Lower leg skin (tissue), 3 donors: ENCODE results near the gene AGPAT2.

Experiments
- POLR2A ChIP-seq, 2 donors: fragments of 450-650 bp; IDR thresholded peaks; one replicate each; pipeline ENCODE4 v1.6.1; 2016 to 2017; ENCODE audit warnings: antibody characterized with exemption in 2 of 2, mild to moderate bottlenecking in 1 of 2, moderate library complexity in 1 of 2
- TF ChIP-seq, protein P1 (sequence below), 3 donors: fragments of 450-650 bp; IDR thresholded peaks; one replicate each; pipeline ENCODE4 v1.5.1; 2016; ENCODE audit warnings: antibody characterized with exemption in 3 of 3, mild to moderate bottlenecking in 3 of 3, moderate library complexity in 2 of 3

DNA sequence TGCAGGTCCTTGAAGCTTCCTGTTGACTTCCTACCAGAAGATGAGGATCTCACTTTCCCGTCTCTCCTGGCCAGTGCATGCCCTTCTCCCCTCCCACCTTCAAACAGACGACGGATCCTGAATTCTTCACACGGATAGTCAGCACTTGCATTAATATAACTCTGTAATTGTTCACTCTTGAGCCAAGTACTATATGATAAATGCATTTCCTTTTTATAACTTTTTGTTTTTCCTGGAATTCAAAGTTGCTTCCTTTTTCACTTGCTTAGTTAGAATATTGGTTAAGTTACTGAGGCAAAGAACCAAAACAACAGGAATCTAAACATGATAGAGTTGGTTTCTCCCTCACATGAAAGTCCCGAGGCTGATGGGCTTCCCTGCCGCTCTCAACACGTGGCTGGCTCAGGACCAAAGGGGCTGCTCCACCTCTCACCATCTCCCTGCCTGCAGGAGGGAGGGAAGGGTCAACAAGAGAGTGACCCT, 44.8 kb downstream of the AGPAT2 start:
- TF ChIP-seq POLR2A (IDR thresholded peaks at IDR 0.05), result no peak
- TF ChIP-seq, protein P1, sequence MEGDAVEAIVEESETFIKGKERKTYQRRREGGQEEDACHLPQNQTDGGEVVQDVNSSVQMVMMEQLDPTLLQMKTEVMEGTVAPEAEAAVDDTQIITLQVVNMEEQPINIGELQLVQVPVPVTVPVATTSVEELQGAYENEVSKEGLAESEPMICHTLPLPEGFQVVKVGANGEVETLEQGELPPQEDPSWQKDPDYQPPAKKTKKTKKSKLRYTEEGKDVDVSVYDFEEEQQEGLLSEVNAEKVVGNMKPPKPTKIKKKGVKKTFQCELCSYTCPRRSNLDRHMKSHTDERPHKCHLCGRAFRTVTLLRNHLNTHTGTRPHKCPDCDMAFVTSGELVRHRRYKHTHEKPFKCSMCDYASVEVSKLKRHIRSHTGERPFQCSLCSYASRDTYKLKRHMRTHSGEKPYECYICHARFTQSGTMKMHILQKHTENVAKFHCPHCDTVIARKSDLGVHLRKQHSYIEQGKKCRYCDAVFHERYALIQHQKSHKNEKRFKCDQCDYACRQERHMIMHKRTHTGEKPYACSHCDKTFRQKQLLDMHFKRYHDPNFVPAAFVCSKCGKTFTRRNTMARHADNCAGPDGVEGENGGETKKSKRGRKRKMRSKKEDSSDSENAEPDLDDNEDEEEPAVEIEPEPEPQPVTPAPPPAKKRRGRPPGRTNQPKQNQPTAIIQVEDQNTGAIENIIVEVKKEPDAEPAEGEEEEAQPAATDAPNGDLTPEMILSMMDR (IDR thresholded peaks at IDR 0.05), result no peak
